Measurements from ENCODE around the gene SRSF7. TPM values are rescaled to one million over a fixed set of nuclear protein-coding genes. Genes with fewer than 3 reads are reported as not detected.

SRSF7 gene
- total and polyA plus RNA-seq, 4 donors, result 49.8 to 111 (median 65.2) TPM

- Histone ChIP-seq H3K9me3 (ENCODE audit: control insufficient read depth in 4 of 4, low read length in 3 of 4) (no peaks in the 10 kb centered on the region), H3K36me3 (ENCODE audit: control insufficient read depth in 4 of 4, insufficient read depth in 3 of 4, low read depth in 1 of 4, low read length in 3 of 4) (peaks cover 7 to 61% (median 52%) of the 10 kb centered on the region in 4 donors), H3K27ac (ENCODE audit: low read depth in 1 of 2, low read length in 2 of 2) (no peak overlapping the region), H3K9ac (ENCODE audit: low read depth in 1 of 2, low read length in 2 of 2) (no peak overlapping the region), H3K4me3 (ENCODE audit: low read depth in 1 of 3, low read length in 3 of 3) (no peak overlapping the region), H3K4me1 (ENCODE audit: control insufficient read depth in 4 of 4, insufficient read depth in 4 of 4, low read length in 3 of 4) (peaks cover 5 to 76% (median 59%) of the 10 kb centered on the region in 4 donors), H3K27me3 (ENCODE audit: control insufficient read depth in 4 of 4, insufficient read depth in 4 of 4, low read length in 3 of 4) (no peaks in the 10 kb centered on the region)
- TF ChIP-seq RAD21 (IDR thresholded peaks at IDR 0.05) (no peak), YY1 (IDR thresholded peaks at IDR 0.05) (no peak)
- no peak for DNase-seq (ENCODE audit: low spot score)
- WGBS, result 91% methylated on average over 9 of the region's 9 CpGs
Measured at GRCh38 chr2:38745267-38745666, 5.9 kb downstream of the SRSF7 start.

- TF ChIP-seq REST (IDR thresholded peaks at IDR 0.05), result no peak
- Histone ChIP-seq H3K36me3 (ENCODE audit: control insufficient read depth in 4 of 4, insufficient read depth in 3 of 4, low read depth in 1 of 4, low read length in 3 of 4) (peaks cover 7 to 61% (median 52%) of the 10 kb centered on the region in 4 donors), H3K27me3 (ENCODE audit: control insufficient read depth in 4 of 4, insufficient read depth in 4 of 4, low read length in 3 of 4) (no peaks in the 10 kb centered on the region), H3K27ac (ENCODE audit: low read depth in 1 of 2, low read length in 2 of 2) (no peak overlapping the region), H3K9ac (ENCODE audit: low read depth in 1 of 2, low read length in 2 of 2) (no peak overlapping the region), H3K4me1 (ENCODE audit: control insufficient read depth in 4 of 4, insufficient read depth in 4 of 4, low read length in 3 of 4) (peaks cover 5 to 69% (median 52%) of the 10 kb centered on the region in 4 donors), H3K9me3 (ENCODE audit: control insufficient read depth in 4 of 4, low read length in 3 of 4) (no peaks in the 10 kb centered on the region), H3K4me3 (ENCODE audit: low read depth in 1 of 3, low read length in 3 of 3) (no peak overlapping the region)
- DNase-seq (ENCODE audit: low spot score), result no peak
- WGBS, result 69% methylated on average over 2 of the region's 2 CpGs
Measured at GRCh38 chr2:38744399-38744780, 6.8 kb downstream of the SRSF7 start.

GRCh38 chr2:38743672-38744398 lies 7.3 kb downstream of the SRSF7 start:
- Histone ChIP-seq H3K4me1 (ENCODE audit: control insufficient read depth in 4 of 4, insufficient read depth in 4 of 4, low read length in 3 of 4) (peaks cover 5 to 64% (median 48%) of the 10 kb centered on the region in 4 donors), H3K27ac (ENCODE audit: low read depth in 1 of 2, low read length in 2 of 2) (no peak overlapping the region), H3K36me3 (ENCODE audit: control insufficient read depth in 4 of 4, insufficient read depth in 3 of 4, low read depth in 1 of 4, low read length in 3 of 4) (peaks cover 7 to 58% (median 48%) of the 10 kb centered on the region in 4 donors), H3K9ac (ENCODE audit: low read depth in 1 of 2, low read length in 2 of 2) (no peak overlapping the region), H3K9me3 (ENCODE audit: control insufficient read depth in 4 of 4, low read length in 3 of 4) (no peaks in the 10 kb centered on the region), H3K27me3 (ENCODE audit: control insufficient read depth in 4 of 4, insufficient read depth in 4 of 4, low read length in 3 of 4) (no peaks in the 10 kb centered on the region), H3K4me3 (ENCODE audit: low read depth in 1 of 3, low read length in 3 of 3) (no peak overlapping the region)
- TF ChIP-seq SP1 (IDR thresholded peaks at IDR 0.05) (no peak), NR2F2 (IDR thresholded peaks at IDR 0.05) (no peak), RAD21 (IDR thresholded peaks at IDR 0.05) (no peak), FOXA1 (IDR thresholded peaks at IDR 0.05) (no peak), GABPA (IDR thresholded peaks at IDR 0.05 in 1 of 2, conservative IDR thresholded peaks at IDR 0.05 in 1 of 2) (no peak), HNF4G (IDR thresholded peaks at IDR 0.05) (no peak), EGR1 (IDR thresholded peaks at IDR 0.05; ENCODE audit: low read depth in 2 of 2) (no peak), ZBTB33 (IDR thresholded peaks at IDR 0.05) (no peak), YY1 (IDR thresholded peaks at IDR 0.05) (no peak)
- TF ChIP-seq, protein P1, sequence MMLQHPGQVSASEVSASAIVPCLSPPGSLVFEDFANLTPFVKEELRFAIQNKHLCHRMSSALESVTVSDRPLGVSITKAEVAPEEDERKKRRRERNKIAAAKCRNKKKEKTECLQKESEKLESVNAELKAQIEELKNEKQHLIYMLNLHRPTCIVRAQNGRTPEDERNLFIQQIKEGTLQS (IDR thresholded peaks at IDR 0.05), result no peak
- TF ChIP-seq, protein P2, sequence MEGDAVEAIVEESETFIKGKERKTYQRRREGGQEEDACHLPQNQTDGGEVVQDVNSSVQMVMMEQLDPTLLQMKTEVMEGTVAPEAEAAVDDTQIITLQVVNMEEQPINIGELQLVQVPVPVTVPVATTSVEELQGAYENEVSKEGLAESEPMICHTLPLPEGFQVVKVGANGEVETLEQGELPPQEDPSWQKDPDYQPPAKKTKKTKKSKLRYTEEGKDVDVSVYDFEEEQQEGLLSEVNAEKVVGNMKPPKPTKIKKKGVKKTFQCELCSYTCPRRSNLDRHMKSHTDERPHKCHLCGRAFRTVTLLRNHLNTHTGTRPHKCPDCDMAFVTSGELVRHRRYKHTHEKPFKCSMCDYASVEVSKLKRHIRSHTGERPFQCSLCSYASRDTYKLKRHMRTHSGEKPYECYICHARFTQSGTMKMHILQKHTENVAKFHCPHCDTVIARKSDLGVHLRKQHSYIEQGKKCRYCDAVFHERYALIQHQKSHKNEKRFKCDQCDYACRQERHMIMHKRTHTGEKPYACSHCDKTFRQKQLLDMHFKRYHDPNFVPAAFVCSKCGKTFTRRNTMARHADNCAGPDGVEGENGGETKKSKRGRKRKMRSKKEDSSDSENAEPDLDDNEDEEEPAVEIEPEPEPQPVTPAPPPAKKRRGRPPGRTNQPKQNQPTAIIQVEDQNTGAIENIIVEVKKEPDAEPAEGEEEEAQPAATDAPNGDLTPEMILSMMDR (IDR thresholded peaks at IDR 0.05; ENCODE audit: low read depth, low read length, missing input control), result no peak
- WGBS, result 90% methylated on average over 3 of the region's 3 CpGs
- DNase-seq (ENCODE audit: low spot score), result no peak
